H1 (cell line): ENCODE results near the gene MECP2. TPM values are rescaled to one million over a fixed set of nuclear protein-coding genes. Genes with fewer than 3 reads are reported as not detected.

Experiments
- CTCF ChIA-PET: fragments of 300-600 bp; sonication (Branson Sonifier 250); formaldehyde crosslinking; loops from one replicate; lab custom pipeline; 2021; ENCODE audit not compliant: partially characterized antibody; lab: Charles Lee
- POLR2A ChIA-PET: fragments of 300-600 bp; sonication (Branson Sonifier 250); formaldehyde crosslinking; loops from one replicate; lab custom pipeline; 2021; ENCODE audit warnings: inconsistent platforms; ENCODE audit not compliant: partially characterized antibody; lab: Charles Lee
- DNase-seq, 2 experiments: peaks; one replicate each; pipeline versions ENCODE4 v3.0.0 to v3.0.0-alpha.2; 2010 to 2022; ENCODE audit warnings: low spot score in 2 of 2, low read depth in 1 of 2, mixed read lengths in 1 of 2
- FAIRE-seq: peaks from 2 replicates; lab custom pipeline; 2011; peaks lifted over from hg19 to GRCh38; lab: Jason Lieb, UNC
- H2AFZ ChIP-seq: 2 replicates; pipeline ENCODE4 v1.8.1; 2012; ENCODE audit warnings: low read length, inconsistent platforms
- H2AK5ac ChIP-seq: 2 replicates; pipeline ENCODE4 v1.6.1; 2013; ENCODE audit warnings: low read depth, low read length
- H2BK120ac ChIP-seq: replicated peaks from 2 replicates; pipeline ENCODE3; 2013; ENCODE audit warnings: low read depth, low read length, inconsistent platforms
- H2BK12ac ChIP-seq: 2 replicates; pipeline ENCODE4 v1.6.1; 2013; ENCODE audit warnings: low read depth, low read length
- H2BK15ac ChIP-seq: 2 replicates; pipeline ENCODE4 v1.6.1; 2013; ENCODE audit warnings: low read length
- H2BK20ac ChIP-seq: 2 replicates; pipeline ENCODE4 v1.6.1; 2013; ENCODE audit warnings: low read length
- H2BK5ac ChIP-seq: 2 replicates; pipeline ENCODE4 v1.6.1; 2013; ENCODE audit warnings: low read depth, low read length
- H3K14ac ChIP-seq: 2 replicates; pipeline ENCODE4 v1.6.1; 2013; ENCODE audit warnings: inconsistent platforms; ENCODE audit not compliant: insufficient read length
- H3K18ac ChIP-seq: 2 replicates; pipeline ENCODE4 v1.6.1; 2013; ENCODE audit warnings: low read length; ENCODE audit errors: extremely low read depth
- H3K23ac ChIP-seq: 2 replicates; pipeline ENCODE4 v1.6.1; 2013; ENCODE audit warnings: inconsistent platforms; ENCODE audit not compliant: insufficient read length
- H3K23me2 ChIP-seq: 2 replicates; pipeline ENCODE4 v1.6.1; 2013; ENCODE audit warnings: low read depth, low read length
- H3K27ac ChIP-seq: 2 replicates; pipeline ENCODE4 v1.6.1; 2011; ENCODE audit warnings: low read depth, low read length, inconsistent platforms
- H3K27me3 ChIP-seq, 4 experiments: replicated peaks in 1 of 4; 1 replicate in 1 of 4; 2 replicates in 3 of 4; pipeline versions ENCODE4 v1.6.1 to v1.8.1; 2011 to 2013; ENCODE audit warnings: low read length in 3 of 4, mild to moderate bottlenecking in 3 of 4, inconsistent platforms in 2 of 4, mixed read lengths in 2 of 4, moderate library complexity in 1 of 4; ENCODE audit not compliant: control insufficient read depth in 3 of 4, insufficient read depth in 3 of 4; ENCODE audit errors: extremely low read depth in 1 of 4
- H3K36me3 ChIP-seq, 4 experiments: 2 replicates each; pipeline versions ENCODE4 v1.6.1 to v1.8.1; 2011 to 2013; ENCODE audit warnings: mild to moderate bottlenecking in 4 of 4, low read length in 3 of 4, moderate library complexity in 2 of 4, control low read depth in 1 of 4, inconsistent platforms in 1 of 4; ENCODE audit not compliant: insufficient read depth in 4 of 4, control insufficient read depth in 2 of 4
- H3K4ac ChIP-seq: replicated peaks from 2 replicates; pipeline ENCODE3; 2013; ENCODE audit warnings: low read length, low read depth, mixed read lengths, inconsistent platforms; ENCODE audit not compliant: insufficient read length
- H3K4me1 ChIP-seq, 4 experiments: replicated peaks in 1 of 4; 1 replicate in 1 of 4; 2 replicates in 3 of 4; pipeline versions ENCODE4 v1.6.1 to v1.8.1; 2011 to 2013; ENCODE audit warnings: low read length in 3 of 4, inconsistent platforms in 2 of 4, mixed read lengths in 1 of 4; ENCODE audit not compliant: insufficient read depth in 4 of 4, control insufficient read depth in 3 of 4
- H3K4me2 ChIP-seq, 2 experiments: 2 replicates each; pipeline versions ENCODE4 v1.6.1 to v1.8.1; 2011 to 2013; ENCODE audit warnings: low read depth in 2 of 2, low read length in 2 of 2, control low read depth in 1 of 2, inconsistent platforms in 1 of 2, mild to moderate bottlenecking in 1 of 2; ENCODE audit not compliant: insufficient read depth in 1 of 2
- H3K4me3 ChIP-seq, 4 experiments: fragments of 200-600, 300-600 bp in 1 of 4; sonication (generic), shearing (Covaris generic), sonication (Bioruptor Twin) in 1 of 4; 2 replicates each; pipeline versions ENCODE4 v1.5.1 to v1.8.1; 2011 to 2016; ENCODE audit warnings: low read length in 4 of 4, low read depth in 3 of 4, control low read depth in 2 of 4, inconsistent platforms in 2 of 4, mild to moderate bottlenecking in 2 of 4, mixed read lengths in 1 of 4, moderate library complexity in 1 of 4; ENCODE audit not compliant: insufficient read depth in 2 of 4; ENCODE audit errors: extremely low read depth in 1 of 4
- H3K56ac ChIP-seq: replicated peaks from 2 replicates; pipeline ENCODE3; 2013; ENCODE audit warnings: low read depth, mild to moderate bottlenecking, mixed read lengths, low read length, inconsistent platforms; ENCODE audit not compliant: insufficient read length
- H3K79me1 ChIP-seq: 2 replicates; pipeline ENCODE4 v1.6.1; 2013; ENCODE audit warnings: low read depth, low read length, control low read depth
- H3K79me2 ChIP-seq, 2 experiments: 2 replicates each; pipeline versions ENCODE4 v1.6.1 to v1.8.1; 2012 to 2013; ENCODE audit warnings: low read length in 2 of 2, mild to moderate bottlenecking in 2 of 2, inconsistent platforms in 1 of 2; ENCODE audit not compliant: insufficient read depth in 2 of 2, control insufficient read depth in 1 of 2
- H3K9ac ChIP-seq, 4 experiments: replicated peaks in 1 of 4; 1 replicate in 1 of 4; 2 replicates in 3 of 4; pipeline versions ENCODE4 v1.6.1 to v1.8.1; 2011 to 2013; ENCODE audit warnings: low read depth in 3 of 4, low read length in 3 of 4, control low read depth in 2 of 4, mild to moderate bottlenecking in 2 of 4, moderate library complexity in 2 of 4, inconsistent platforms in 1 of 4; ENCODE audit errors: extremely low read depth in 1 of 4
- H3K9me3 ChIP-seq, 2 experiments: 2 replicates each; pipeline versions ENCODE4 v1.6.1 to v1.8.1; 2012 to 2013; ENCODE audit warnings: mild to moderate bottlenecking in 2 of 2, moderate library complexity in 2 of 2, control low read depth in 1 of 2, inconsistent platforms in 1 of 2, low read depth in 1 of 2, low read length in 1 of 2, mixed read lengths in 1 of 2; ENCODE audit not compliant: insufficient read depth in 2 of 2
- H4K20me1 ChIP-seq, 2 experiments: replicated peaks in 1 of 2; 2 replicates each; pipeline versions ENCODE3 to v1.8.1; 2011 to 2013; ENCODE audit warnings: inconsistent platforms in 2 of 2, low read length in 2 of 2, mild to moderate bottlenecking in 1 of 2; ENCODE audit not compliant: insufficient read depth in 2 of 2, control insufficient read depth in 1 of 2
- H4K5ac ChIP-seq: 2 replicates; pipeline ENCODE4 v1.6.1; 2013; ENCODE audit warnings: low read length, low read depth, mixed read lengths, inconsistent platforms; ENCODE audit not compliant: insufficient read length
- H4K8ac ChIP-seq: 2 replicates; pipeline ENCODE4 v1.8.0; 2013; ENCODE audit warnings: mild to moderate bottlenecking, moderate library complexity, low read length, inconsistent platforms; ENCODE audit not compliant: insufficient read depth; ENCODE audit errors: extremely low read depth
- H4K91ac ChIP-seq: replicated peaks from 2 replicates; pipeline ENCODE3; 2013; ENCODE audit warnings: low read length, mixed read lengths, inconsistent platforms; ENCODE audit not compliant: insufficient read length
- BRCA1 ChIP-seq: IDR thresholded peaks from 2 replicates; pipeline ENCODE4 v1.6.1; 2012; ENCODE audit warnings: low read depth, low read length, improper control_type of control experiment
- CBX5 ChIP-seq: fragments of 300-800, 300-1000 bp; sonication (generic); IDR thresholded peaks from 2 replicates; pipeline ENCODE4 v1.7.1; 2016; ENCODE audit warnings: antibody characterized with exemption, low read length, low read depth
- FOSL1 ChIP-seq: IDR thresholded peaks from 2 replicates; pipeline ENCODE4 v1.6.1; 2011; ENCODE audit warnings: mild to moderate bottlenecking, low read depth, low read length, moderate library complexity; ENCODE audit not compliant: insufficient read depth
- KDM1A ChIP-seq: fragments of 200-600, 300-600 bp; sonication (generic); IDR thresholded peaks from 2 replicates; pipeline ENCODE4 v1.7.1; 2016; ENCODE audit warnings: mild to moderate bottlenecking, low read length, borderline replicate concordance
- KDM5A ChIP-seq: fragments of 200-600 bp; IDR thresholded peaks from 2 replicates; pipeline ENCODE4 v1.7.1; 2012; ENCODE audit warnings: mild to moderate bottlenecking, low read length, inconsistent platforms, mixed read lengths
- NANOG ChIP-seq: IDR thresholded peaks from 2 replicates; pipeline ENCODE4 v1.6.1; 2011; ENCODE audit warnings: low read length, low read depth, mild to moderate bottlenecking, inconsistent platforms; ENCODE audit not compliant: insufficient read depth, poor library complexity, severe bottlenecking
- RAD21 ChIP-seq, 2 experiments: IDR thresholded peaks in 1 of 2; conservative IDR thresholded peaks in 1 of 2; 2 replicates each; pipeline ENCODE4 v1.6.1; 2011; ENCODE audit warnings: low read depth in 2 of 2, low read length in 2 of 2, improper control_type of control experiment in 1 of 2, inconsistent platforms in 1 of 2, mild to moderate bottlenecking in 1 of 2, moderate library complexity in 1 of 2
- RNF2 ChIP-seq: fragments of 200-900, 300-1000 bp; sonication (generic); IDR thresholded peaks from 2 replicates; pipeline ENCODE4 v1.7.1; 2016; ENCODE audit warnings: borderline replicate concordance, low read depth, mild to moderate bottlenecking, antibody characterized with exemption, low read length; ENCODE audit not compliant: poor library complexity, severe bottlenecking; ENCODE audit errors: missing control alignments
- SRF ChIP-seq: IDR thresholded peaks from 2 replicates; pipeline ENCODE4 v1.6.1; 2011; ENCODE audit warnings: mild to moderate bottlenecking, low read depth, low read length, moderate library complexity
- TBP ChIP-seq: IDR thresholded peaks from 2 replicates; pipeline ENCODE4 v1.6.1; 2011; ENCODE audit warnings: low read depth, low read length, improper control_type of control experiment
- WGBS, 2 experiments: shearing (Covaris generic) in 1 of 2; methylation state at CpG; one replicate each; pipeline versions ENCODE4 v1.1.6 to v1.1.7; 2013 to 2015; ENCODE audit warnings: low lambda C conversion rate in 2 of 2, mixed read lengths in 2 of 2, inconsistent platforms in 1 of 2, low coverage in 1 of 2, missing lambda C conversion rate in 1 of 2; ENCODE audit not compliant: insufficient replicate concordance in 2 of 2, insufficient coverage in 1 of 2, insufficient read length in 1 of 2; ENCODE audit errors: extremely low coverage in 1 of 2, missing lambda C conversion rate in 1 of 2; 5-methylcytosine and 5-hydroxymethylcytosine counted together
- polyA plus RNA-seq, 7 experiments: library from polyadenylated mRNA; depleted of rRNA in 3 of 7; stranded (reverse) in 5 of 7; unstranded in 2 of 7; fragments of >200 nt in 5 of 7; fragments of 200-250 nt in 2 of 7; gene quantifications; 1 replicate in 5 of 7; 2 replicates in 1 of 7; 4 replicates in 1 of 7; pipeline versions ENCODE4 v1.2.1 to v1.2.3, GENCODE V29; 2011 to 2013; ENCODE audit warnings: missing spikeins in 2 of 7, mixed read lengths in 2 of 7
- total RNA-seq: library from RNA; stranded (reverse); fragmentation: NEBNext Ultra II Directional; extraction: Animal tissue kit (Norgen Biotek cat#: 25700); gene quantifications from 2 replicates; pipeline ENCODE4 v1.2.1, GENCODE V29; 2021
- TF ChIP-seq, protein P1 (sequence below): IDR thresholded peaks from 2 replicates; pipeline ENCODE4 v1.6.1; 2012; ENCODE audit warnings: inconsistent platforms

The MECP2 gene
- total and polyA plus RNA-seq, 2 of the 8 experiments (the other 6 are each of a cell fraction or from before 2014, with no cell fraction given) = 5.0 to 32.4 TPM

DNA sequence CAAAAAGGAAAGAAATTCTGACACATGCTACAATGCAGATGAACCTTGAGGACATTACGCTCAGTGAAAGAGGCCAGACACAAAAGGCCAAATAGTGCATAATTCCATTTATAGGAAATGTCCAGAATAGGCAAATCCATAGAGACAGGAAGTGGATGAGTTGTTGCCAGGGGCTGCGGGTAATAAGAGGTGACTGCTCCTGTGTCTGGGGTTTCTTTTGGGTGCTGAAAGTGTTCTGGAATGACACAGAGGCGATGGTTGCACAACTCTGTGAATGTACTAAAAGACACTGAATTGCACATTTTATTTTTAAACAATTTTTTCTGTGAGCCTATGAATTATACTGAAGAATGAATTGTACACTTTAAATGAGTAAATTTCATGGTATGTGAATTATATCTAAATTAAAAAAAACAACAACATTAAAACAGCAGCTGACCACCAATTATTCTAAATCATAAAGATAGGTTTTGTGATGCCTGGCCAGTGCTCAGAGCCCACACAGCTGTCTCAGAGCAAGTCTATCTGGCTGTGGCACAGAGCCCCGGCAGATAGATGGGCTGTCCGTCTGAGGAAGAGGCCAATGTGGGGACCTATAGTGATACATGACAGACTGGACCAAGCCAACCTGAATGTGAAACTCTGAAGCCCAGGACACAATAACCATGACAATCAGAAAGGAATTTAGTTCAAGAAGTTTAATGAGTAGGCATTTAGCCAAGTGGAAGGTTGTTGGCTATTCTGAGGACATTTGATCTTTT lies 54.3 kb downstream of the MECP2 start:
- Histone ChIP-seq H3K79me2 (peaks cover 0 to 50% of the 10 kb centered on the region in 2 experiments; a peak in 2 of 4 replicates), H3K56ac (no peak overlapping the region), H3K4me1 (peaks cover 0 to 10% (median 6%) of the 10 kb centered on the region in 4 experiments; a peak in 4 of 7 replicates), H2AFZ (no peak overlapping the region), H2BK15ac (no peak overlapping the region), H3K23me2 (no peaks in the 10 kb centered on the region), H3K9me3 (no peaks in the 10 kb centered on the region), H3K4me3 (no peak overlapping the region), H4K8ac (no peak overlapping the region), H2BK120ac (no peak overlapping the region), H2BK12ac (no peak overlapping the region), H3K36me3 (no peaks in the 10 kb centered on the region), H3K23ac (no peak overlapping the region), H4K20me1 (peaks cover 0 to 7% of the 10 kb centered on the region in 2 experiments), H3K9ac (no peak overlapping the region), H3K27me3 (no peaks in the 10 kb centered on the region), H4K5ac (no peak overlapping the region), H3K27ac (no peak overlapping the region), H2BK20ac (no peak overlapping the region), H2BK5ac (no peak overlapping the region), H3K14ac (no peak overlapping the region), H2AK5ac (no peak overlapping the region), H3K4me2 (no peak overlapping the region), H4K91ac (no peak overlapping the region), H3K79me1 (0 out of 2 replicates have a peak, but pooled peaks cover 2% of the 10 kb centered on the region), H3K4ac (no peak overlapping the region), H3K18ac (no peak overlapping the region)
- WGBS, 2 experiments = 91% methylated on average over 4 of the region's 5 CpGs; no CpG with 5 or more reads in 1 of the 2 experiments
- ChIA-PET CTCF (no interaction called here), POLR2A (no interaction called here)
- DNase-seq (no peak), FAIRE-seq (no peak)
- TF ChIP-seq RAD21 (IDR thresholded peaks at IDR 0.05 in 1 of 2, conservative IDR thresholded peaks at IDR 0.05 in 1 of 2; ENCODE audit: low read depth in 2 of 2, low read length in 2 of 2) (no peak), KDM5A (no peak), SRF (no peak), TBP (no peak), BRCA1 (no peak), FOSL1 (no peak), KDM1A (no peak), NANOG (no peak), RNF2 (no peak), CBX5 (no peak)
- TF ChIP-seq, protein P1, sequence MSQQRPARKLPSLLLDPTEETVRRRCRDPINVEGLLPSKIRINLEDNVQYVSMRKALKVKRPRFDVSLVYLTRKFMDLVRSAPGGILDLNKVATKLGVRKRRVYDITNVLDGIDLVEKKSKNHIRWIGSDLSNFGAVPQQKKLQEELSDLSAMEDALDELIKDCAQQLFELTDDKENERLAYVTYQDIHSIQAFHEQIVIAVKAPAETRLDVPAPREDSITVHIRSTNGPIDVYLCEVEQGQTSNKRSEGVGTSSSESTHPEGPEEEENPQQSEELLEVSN = no peak
